NCI-H146 treated with DMSO at 0.1 percent for 48 hours (cell line): ENCODE results near the gene NEDD8.
"Not testable (repeated sequence)": the region's sequence is repeated elsewhere in the genome, so short reads cannot be mapped to it uniquely, and the experiment has no call there.

ENCODE experiments used
- DNase-seq: peaks from one replicate; lab custom pipeline; 2025; ENCODE audit not compliant: unreplicated experiment; lab: John Stamatoyannopoulos, UW

The NEDD8 gene

DNA sequence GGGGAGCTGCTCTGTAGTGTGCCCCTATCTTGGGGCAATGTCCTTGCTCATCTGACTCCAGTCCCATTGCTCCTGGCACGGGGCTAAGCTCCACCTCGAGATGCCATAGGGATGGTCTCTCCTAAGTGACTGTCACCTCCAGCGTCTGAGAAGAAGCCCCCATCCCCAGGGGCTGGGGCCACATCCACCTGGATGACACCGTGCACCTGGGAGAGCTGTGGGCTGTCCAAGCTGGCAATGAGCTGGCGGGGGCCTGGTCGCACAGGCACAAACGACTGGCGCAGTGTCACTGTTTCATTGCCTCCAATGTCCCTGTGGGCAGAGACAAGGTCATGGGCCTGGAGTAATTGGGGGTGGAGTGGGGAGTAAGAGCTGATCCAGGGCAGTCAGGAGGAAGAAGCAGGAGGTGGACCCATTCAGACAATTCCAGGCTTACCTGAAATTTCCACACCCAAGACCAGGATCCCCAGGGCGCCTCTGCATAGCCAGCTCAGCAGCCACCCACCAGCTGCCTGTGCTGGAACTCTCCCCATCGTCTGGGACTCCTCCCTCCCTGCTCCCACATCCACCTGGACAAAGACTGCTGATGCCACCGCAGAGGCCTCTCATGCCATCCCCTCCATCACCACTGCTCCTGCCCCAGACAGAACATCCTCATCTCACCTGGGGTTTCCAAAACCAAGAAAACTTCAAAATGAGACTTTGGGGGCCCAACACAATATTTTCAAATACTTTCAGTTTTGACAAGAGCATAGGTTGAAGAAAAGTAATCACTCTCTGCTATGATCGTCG, 17.3 kb upstream of the NEDD8 start:
- DNase-seq, result no peak

DNA sequence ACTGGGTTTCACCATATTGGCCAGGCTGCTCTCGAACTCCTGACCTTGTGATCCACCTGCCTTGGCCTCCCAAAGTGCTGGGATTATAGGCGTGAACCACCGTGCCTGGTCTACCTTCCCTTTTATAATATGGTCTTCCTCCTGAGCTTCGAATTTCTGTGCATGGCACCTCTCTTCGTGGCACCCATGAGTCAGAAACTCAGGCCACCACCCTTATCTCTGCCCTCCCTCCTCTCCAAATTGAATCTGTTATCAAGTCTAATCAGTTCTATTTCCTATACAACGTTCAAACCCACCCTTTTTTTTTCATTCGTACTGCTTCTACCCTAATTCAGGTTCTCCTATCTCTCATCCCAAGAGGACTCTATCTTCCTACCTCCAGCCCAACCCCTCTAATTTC, 15.3 kb upstream of the NEDD8 start:
- no peak for DNase-seq

DNA sequence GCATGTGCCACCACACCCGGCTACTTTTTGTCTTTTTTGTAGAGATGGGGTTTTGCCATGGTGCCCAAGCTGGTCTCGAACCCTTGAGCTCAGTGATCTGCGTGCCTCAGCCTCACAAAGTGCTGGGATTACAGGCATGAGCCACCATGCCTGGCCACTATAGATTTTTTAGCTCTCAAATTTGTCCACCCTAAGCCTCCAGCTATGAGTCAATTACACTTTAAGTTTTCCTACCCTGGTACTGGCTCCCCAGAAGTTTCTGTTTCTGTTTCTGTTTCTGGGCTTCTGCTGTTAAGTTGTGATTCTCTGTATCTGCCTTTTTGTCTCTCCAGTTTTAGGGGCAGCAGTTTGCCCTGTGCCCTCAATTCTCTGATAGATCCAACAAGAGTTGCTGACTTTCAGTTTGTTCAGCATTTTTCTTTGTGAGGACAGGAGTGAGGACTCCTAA, 14.6 kb upstream of the NEDD8 start:
- no peak for DNase-seq

DNA sequence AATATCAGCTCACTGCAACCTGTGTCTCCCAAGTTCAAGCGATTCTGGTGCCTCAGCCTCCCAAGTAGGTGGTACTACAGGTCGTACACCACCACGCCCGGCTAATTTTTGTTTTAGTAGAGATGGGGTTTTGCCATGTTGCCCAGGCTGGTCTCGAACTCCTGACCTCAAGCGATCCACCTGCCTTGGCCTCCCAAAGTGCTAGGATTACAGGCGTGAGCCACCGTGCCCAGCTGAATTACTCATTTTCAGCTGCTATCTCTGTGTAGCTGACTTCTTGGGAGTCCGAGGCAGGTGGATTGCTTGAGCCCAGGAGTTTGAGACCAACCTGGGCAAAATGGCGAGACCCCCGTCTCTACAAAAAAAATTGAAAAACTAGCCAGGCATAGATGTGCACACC, 13.2 kb upstream of the NEDD8 start:
- DNase-seq, result not testable (repeated sequence)

DNA sequence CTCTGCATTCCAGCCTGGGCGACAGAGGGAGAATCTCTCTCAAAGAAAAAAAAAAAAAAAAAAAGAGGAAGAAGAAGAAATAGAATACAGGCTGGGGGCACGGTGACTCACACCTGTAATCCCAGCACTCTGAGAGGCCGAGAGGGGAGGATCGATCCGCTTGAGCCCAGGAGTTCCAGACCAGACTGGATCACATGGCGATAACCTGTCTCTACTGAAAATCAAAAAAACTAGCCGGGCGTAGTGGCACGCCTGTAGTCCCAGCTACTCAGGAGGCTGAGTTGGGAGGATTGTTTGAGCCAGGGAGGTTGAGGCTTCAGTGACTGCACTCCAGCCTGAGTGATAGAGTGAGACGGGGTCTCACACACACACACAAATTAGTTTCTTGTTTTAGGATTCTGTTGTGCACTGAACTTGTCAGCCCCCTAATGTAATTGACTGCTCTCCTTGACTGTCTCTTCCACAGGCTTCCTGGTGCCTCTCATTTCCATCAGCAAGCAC, 11.2 kb upstream of the NEDD8 start:
- peak; percentile 19 for DNase-seq

DNA sequence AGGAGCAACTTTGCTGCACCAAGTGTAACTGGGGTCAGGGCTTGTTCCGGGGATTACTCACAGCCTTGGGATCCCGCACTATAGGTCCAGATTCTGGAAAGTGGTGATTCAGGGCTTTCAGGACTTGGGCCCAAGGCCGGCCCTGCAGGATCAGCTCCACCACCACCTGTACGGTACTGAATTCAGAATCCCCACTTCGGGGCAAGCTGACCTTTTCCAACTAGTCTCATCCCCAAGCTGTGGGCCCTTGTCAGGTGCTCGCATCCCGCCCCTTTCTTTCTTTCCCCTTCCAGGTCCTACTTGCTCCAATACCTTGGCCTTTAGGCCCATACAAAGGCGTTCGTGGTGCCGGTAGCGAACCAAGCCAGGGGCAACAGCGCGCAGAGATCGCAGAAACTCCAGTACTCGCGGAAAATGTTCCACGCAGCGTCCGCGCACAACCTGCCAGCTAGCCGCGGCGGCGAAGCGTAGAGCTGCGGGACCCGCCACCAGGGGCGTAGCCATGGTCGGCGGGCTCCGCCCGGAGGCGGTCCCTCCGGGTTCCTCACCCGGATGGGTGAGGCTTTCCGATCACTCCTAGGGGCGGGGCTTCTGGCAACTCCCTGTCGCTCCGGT, 9.8 kb upstream of the NEDD8 start:
- DNase-seq, result no peak

DNA sequence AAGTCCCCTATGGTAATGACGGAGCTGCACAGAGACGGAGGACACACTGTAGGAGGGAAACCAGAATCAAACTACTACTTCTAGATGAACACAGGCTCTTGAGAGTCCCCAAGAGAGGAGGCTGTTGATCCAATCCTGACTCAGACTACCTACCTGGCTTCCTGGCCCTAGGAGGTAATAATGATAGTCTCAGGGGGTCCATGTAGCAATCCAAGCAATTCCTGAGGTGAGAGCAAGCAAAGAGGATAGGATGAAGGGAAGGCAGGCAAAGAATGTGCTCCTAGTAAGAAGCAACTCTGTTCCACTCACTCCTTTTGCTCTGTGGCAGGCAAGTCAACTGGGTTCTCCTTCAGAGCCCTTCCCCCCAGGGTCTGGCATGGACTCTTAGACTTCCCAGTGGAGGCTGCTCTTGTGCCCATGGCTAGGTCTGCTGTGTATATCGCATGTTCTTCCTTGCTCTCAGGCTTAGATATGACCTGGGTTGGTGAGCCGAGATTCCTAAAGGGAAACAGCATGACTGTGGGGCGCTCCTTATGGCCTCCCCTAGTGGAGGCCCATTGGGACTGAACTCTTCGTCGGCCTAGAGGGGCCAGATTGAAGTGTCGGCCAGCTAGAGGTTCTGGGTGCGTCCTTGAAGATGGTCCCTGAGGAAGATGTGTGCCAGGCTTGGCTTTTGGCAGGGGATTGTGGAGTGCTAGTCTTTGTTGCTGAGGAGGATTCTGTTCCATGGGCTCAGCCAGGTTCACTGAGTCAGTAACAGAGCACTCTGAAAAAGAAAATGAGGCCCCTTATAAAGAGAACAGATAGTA, 8.1 kb upstream of the NEDD8 start:
- no peak for DNase-seq

DNA sequence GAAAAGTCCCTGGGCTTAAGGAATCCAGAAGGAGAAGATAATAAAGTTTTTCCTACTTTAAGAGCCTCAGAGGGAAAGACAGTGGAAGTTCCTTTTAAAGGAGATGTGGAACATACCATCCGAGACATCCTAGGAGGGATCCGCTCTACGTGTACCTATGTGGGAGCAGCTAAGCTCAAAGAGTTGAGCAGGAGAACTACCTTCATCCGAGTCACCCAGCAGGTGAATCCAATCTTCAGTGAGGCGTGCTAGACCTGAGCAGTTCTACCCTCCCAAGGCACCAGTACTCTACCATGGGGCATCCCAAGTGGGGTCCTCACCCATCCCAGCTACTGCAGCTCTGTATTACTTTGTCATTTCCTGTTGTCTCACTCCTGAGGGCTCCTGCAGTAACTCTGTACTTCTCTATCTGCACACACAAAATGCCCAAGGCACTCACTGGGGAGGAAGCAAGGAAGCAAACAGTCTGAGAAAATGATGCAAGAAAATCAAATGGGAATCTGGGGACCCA, 6.4 kb upstream of the NEDD8 start:
- DNase-seq, result no peak

DNA sequence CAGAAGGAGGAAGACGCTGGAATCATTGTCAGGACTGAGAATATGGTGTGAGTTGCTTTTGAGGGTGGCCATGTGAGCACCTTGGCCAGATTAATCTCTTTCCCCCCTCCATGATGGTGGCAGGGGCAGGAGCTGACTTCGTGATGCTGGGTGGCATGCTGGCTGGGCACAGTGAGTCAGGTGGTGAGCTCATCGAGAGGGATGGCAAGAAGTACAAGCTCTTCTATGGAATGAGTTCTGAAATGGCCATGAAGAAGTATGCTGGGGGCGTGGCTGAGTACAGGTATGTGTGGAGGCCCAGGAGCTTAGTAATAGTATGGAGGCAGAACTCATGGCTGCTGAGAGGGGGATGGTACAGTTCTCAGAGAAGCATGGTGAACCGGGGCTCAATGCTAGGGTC, 6.0 kb upstream of the NEDD8 start:
- no peak for DNase-seq

DNA sequence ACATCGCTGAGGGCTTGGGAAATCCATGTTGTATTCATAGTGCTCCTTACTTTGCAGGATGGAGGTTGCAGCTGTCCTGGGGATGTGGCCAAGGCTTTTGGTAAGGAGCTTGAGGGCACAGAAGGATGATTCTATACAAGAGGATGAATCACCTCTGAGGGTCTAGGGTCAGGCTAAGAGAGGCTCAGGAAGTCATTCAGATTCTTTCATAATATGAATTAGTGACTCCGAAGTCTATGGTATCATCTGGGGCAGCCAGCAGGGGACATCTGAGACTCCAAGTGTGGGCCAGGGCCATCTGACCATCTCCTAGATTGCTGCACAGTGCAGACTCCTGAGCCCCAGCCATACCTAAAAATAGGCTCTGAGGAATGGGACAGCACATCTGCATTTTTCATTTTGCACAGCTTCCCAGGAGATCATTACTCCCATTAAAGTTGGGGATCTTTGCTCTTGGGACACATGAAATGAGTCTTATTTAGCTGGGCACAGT, 5.3 kb upstream of the NEDD8 start:
- DNase-seq, result no peak

DNA sequence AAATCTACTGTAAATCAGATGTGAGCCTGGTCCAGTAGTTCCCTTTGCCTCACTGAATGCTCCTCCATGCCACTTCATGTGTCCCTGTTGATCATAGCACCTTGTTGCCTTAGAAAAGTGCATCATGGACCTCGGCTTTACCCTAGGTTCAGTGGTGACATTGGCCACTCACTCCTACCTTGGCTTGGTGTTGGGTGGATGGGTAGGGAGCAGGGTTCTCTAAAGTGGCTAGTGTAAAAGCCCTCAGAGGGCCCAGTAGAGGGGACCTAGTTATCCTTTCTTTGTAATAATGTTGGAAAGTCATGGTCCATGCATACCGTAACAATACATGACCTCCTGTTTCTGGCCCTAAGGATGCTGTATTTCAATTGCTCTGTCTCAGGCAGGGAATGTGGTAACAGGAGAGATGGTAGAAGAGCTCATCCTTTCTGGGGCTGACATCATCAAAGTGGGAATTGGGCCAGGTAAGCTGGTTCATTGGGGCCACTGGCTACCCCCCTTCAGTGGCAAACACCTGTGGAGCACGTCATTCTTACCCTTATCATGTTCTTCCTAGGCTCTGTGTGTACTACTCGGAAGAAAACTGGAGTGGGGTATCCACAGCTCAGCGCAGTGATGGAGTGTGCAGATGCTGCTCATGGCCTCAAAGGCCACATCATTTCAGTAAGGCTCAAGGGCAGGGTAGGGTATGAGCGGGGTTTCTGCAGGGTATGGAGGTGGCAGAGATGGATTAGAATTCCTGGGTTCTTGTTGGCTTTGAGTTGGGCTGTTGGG, 4.7 kb upstream of the NEDD8 start:
- DNase-seq, result no peak

DNA sequence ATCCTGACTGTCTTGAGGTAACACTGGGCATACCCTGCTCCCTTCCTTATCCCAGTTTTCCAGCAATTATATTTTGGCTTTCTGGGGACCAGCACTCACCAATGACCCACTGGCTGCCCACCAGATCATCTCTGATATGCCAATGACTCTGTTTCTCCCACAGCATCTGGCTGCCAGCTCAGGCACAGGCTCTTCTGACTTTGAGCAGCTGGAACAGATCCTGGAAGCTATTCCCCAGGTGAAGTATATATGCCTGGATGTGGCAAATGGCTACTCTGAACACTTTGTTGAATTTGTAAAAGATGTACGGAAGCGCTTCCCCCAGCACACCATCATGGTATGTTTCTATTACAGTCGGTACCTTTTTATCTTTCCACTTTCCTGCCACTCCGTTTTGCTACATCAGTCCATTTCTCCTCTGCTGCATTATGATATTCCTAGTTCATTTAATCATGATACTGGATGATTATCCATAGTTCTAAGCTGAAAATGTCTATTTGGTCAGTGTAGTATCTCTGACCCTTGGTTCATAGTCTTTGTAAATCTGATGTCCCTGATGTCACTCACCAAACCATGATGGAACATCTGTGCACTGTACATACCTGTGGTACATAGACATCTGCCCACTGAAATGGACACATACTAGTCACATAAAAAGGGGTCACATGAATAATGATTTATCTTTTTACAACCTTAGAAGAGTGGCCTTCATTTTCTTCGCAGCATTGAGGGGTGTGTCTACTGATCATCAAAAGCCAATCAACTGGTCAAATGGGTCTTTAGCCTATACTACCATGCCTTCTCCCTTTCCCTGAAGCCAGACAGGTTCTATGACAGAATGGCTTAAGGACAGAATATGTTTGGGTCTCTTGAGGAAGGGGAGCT, 3.9 kb upstream of the NEDD8 start:
- no peak for DNase-seq

DNA sequence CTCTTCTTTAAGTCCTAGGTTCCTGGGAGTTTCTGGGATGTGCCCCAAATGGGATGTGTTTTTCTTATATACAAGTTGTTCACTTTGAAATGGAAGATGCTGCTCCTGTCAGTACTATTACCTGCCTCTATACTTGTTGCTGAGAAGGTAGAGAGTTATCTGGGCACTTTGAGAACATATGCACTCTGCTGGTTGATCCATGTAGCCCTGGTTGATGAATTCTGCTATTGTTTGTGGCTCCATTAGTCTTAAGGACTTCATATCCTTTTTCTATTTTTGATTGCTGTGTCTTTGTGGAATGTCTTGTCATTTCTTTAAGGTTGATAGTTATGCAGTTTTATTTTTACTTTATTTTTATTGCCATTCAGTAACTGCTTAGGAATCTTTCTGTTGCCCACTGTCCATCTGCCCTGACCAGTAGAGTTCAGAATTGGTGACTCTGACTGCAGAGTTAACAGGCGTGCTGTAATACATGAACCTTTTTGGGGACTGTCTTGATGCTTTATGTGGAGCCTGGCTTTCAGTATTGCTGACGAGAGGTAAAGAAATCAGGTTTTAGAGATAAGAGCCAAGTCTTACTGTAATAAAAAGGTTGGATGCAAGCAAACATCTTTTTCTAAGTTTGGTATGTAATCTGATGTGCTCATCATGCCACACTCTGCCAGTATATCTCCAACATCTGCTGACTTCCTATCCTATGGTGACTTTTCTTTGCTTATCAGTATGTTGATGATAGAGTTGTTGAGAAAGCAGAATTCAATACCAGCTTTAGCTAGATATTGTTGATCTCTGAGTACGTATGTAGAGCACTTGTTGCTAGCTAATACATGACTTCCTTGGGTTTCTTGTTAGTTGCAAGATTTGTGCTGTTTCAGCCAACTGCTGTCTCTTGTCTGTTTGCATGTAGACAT, 2.2 kb upstream of the NEDD8 start:
- DNase-seq, result no peak

DNA sequence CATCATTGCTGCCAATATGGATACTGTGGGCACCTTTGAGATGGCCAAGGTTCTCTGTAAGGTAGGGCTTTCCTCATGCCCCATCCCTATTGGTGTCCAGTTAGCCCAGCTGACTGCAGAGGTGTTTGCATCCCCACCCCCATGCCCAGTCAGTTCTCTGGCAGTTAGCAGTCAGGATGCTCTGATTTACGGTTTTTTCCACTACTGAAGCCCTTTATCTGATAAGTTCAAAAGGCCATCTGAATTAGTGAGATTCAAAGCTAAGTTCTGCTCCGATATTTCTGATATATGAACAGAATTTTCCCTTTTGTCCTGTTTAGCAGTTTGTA, 1.3 kb upstream of the NEDD8 start:
- DNase-seq, result no peak

DNA sequence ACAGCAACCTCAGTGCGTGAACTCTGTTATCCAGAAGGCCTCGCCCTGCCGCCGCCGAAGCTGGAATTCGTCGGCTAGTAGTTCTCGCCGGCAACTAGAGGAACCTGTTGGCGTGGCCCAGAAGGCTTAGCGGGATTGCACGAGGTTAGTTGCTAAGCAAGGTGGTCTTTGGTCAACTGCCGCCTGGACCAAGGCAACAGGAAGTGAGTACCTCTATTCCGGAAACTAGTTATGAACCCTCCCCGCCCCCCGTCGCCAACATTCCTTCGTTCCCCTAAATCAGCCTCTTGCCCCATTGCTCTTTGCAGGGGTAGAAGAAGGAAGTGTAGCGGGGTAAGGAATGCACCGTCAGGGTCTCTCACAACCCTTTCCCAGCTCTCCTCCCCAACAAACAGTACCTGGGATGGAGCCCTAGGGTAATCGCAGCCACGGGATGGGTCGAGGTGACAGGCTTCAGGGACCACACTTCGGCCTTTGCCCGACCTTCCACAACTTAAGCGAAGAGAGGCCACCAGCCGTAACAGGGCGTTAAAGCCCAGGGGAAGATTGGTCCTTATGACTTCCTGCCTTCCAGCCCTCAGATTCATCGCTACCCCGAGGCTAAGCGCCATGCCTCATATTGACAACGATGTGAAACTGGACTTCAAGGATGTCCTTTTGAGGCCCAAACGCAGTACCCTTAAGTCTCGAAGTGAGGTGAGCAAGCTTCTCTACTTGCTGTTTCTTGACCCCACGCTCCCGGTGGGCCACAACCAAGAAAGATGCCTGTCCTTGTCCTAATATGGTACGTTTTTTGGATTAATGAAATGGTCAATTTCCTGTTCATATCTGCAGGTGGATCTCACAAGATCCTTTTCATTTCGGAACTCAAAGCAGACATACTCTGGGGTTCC, 724 bp upstream of the NEDD8 start, which contains the start of gene GMPR2:
Gene GMPR2, plus strand, starts transcription at position 285 of the 893 bp plus-strand sequence. Its CDS starts 325 bp downstream, at position 610.
- DNase-seq, result no peak

DNA sequence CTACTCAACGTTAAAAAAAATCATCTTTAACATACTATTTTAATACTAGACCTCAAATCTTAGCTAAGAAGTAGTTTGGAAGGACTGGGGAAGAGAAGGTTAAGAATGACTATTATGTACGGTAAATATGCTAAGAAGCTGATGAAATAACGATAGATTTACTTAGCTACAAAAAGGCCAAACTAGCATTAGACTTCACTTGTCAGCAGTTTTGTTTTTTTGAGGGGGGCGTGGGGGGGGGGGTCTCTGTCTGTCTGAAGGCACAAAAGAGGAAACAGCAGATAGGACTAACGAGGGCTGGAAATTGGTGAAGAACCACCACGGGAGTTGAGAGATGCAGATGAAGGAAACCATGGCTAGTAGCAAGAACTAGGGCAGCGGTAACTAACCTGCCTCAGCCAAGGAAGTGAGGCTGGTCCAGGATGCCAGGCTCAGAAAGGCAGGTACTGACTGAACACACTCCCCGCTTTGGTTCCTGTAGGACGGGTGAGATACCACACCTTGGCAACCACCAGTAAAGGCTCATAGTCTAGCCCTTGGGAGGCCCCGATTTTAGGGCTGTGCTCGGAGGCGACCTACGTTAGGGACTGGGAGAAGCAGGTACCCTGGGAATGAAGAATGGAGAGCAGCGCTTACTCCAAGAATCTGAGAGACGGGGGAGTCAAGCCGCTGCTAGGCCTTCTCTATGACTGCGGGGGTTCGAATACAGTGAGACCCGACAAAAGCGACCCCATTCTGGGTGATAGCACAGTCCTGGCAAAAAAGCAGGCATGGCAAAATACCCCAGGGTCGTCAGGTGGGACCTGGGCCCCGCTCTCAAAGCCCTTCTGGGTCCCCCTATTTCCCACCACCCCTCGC, 675 bp downstream of the NEDD8 start:
- peak; percentile 5 for DNase-seq

DNA sequence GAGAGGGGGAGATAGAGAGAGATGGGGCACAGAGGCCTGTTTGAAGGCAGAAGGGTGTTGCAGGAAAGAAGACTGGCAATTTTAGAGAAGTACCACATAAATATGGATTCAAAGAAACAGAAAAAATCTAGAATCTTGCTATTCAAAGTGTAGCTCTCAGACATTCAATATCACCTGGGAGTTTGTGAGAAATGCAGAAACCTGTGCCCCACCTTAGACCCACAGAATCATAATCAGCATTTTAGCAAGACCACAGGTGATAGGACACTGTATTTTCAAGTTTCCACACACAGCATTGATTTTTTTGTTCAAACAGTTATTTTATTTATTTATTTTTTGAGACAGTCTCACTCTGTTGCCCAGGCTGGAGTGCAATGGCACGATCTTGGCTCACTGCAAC, 3.3 kb downstream of the NEDD8 start:
- DNase-seq, result no peak
